Lower lobe of right lung (tissue), 2 donors: ENCODE data around the gene GRB10. TPM values are rescaled to one million over a fixed set of nuclear protein-coding genes. Genes with fewer than 3 reads are reported as not detected.

ENCODE experiments used
- ATAC-seq, 2 donors: fragments of 200-7000 bp; cut with Tn5 transposase; one replicate each; pipeline ENCODE4 v1.9.1; 2020 to 2022; ENCODE audit warnings: mild to moderate bottlenecking in 2 of 2, moderate library complexity in 2 of 2
- DNase-seq: peaks from one replicate; pipeline ENCODE4 v3.0.0-alpha.2; 2020
- H3K27ac ChIP-seq: fragments of 200-600 bp; one replicate; pipeline ENCODE4 v1.8.0; 2022
- H3K27me3 ChIP-seq: fragments of 200-600 bp; one replicate; pipeline ENCODE4 v1.8.0; 2022; ENCODE audit warnings: low read depth
- H3K36me3 ChIP-seq: fragments of 200-600 bp; one replicate; pipeline ENCODE4 v1.8.0; 2022; ENCODE audit warnings: mild to moderate bottlenecking
- H3K4me1 ChIP-seq: fragments of 200-600 bp; one replicate; pipeline ENCODE4 v1.8.0; 2022
- H3K4me3 ChIP-seq: fragments of 200-600 bp; one replicate; pipeline ENCODE4 v1.8.0; 2022; ENCODE audit warnings: mild to moderate bottlenecking
- H3K9me3 ChIP-seq: fragments of 200-600 bp; one replicate; pipeline ENCODE4 v1.8.0; 2022
- CTCF ChIP-seq: fragments of 200-600 bp; IDR thresholded peaks from one replicate; pipeline ENCODE4 v1.8.0; 2022; ENCODE audit warnings: antibody characterized with exemption, mild to moderate bottlenecking
- intact Hi-C: fragments of 100-400 bp; cut with DNase I; formaldehyde crosslinking; loops from one replicate; pipeline ENCODE4 v1.11.0; 2022
- total RNA-seq: library from RNA; stranded (reverse); fragmentation: NEBNext Ultra II Directional; extraction: Animal tissue kit (Norgen Biotek cat#: 25700); gene quantifications from one replicate; pipeline ENCODE4 v1.2.1, GENCODE V29; 2021
- donor health status: DM: no; HTN: yes; CAD: no; lungs with severe emphysema.

Gene GRB10
- total RNA-seq, 1 donor from 2014 or later, result 36.5 TPM

- Histone ChIP-seq H3K27ac (no peak overlapping the region), H3K4me3 (no peak overlapping the region), H3K4me1 (peaks cover 7% of the 10 kb centered on the region), H3K36me3 (no peaks in the 10 kb centered on the region), H3K27me3 (no peaks in the 10 kb centered on the region), H3K9me3 (no peaks in the 10 kb centered on the region)
- no peak for ATAC-seq
- DNase-seq, result no peak
- no peak for TF ChIP-seq CTCF
- intact Hi-C loops, result no loop called here
These were observed 42.8 kb upstream of the GRB10 start for GRCh38 chr7:50825465-50825864.

GRCh38 chr7:50824882-50825281, 42.2 kb upstream of the GRB10 start:
- intact Hi-C loops, result no loop called here

DNA sequence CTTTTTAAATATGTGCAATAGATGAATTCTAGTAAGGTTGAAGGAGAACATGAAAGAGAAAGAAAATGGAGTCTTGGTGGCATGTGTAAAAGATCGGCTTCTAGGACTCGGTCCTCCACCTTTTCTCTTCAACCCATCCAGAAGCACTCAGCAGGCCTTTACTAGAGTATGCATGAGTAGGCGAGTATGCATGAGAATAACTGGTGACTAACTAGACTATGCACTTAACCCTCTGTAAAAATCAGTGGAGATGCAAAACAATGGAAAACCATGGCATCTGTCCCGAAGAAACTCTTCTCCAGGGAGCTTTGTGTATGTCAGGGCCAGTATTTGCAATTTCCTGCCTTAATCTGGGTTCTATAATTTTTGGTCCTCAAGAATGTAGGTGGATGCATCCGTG, 40.0 kb upstream of the GRB10 start:
- H3K36me3 ChIP-seq, result no peaks in the 10 kb centered on the region
- H3K4me3 ChIP-seq, result no peak overlapping the region
- H3K4me1 ChIP-seq, result peaks cover 7% of the 10 kb centered on the region
- no peaks in the 10 kb centered on the region for H3K27me3 ChIP-seq
- no peaks in the 10 kb centered on the region for H3K9me3 ChIP-seq
- no peak for TF ChIP-seq CTCF
- intact Hi-C loops, result no loop called here
- no peak overlapping the region for H3K27ac ChIP-seq
- DNase-seq (no peak), ATAC-seq (no peak)

More at GRCh38 chr7:50824882-50825281, 42.2 kb upstream of the GRB10 start:
- no peak overlapping the region for H3K27ac ChIP-seq
- no peaks in the 10 kb centered on the region for H3K36me3 ChIP-seq
- no peaks in the 10 kb centered on the region for H3K27me3 ChIP-seq
- DNase-seq, result no peak
- no peak for TF ChIP-seq CTCF
- H3K4me3 ChIP-seq, result no peak overlapping the region
- H3K9me3 ChIP-seq, result no peaks in the 10 kb centered on the region
- ATAC-seq, result no peak
- peaks cover 7% of the 10 kb centered on the region for H3K4me1 ChIP-seq

DNA sequence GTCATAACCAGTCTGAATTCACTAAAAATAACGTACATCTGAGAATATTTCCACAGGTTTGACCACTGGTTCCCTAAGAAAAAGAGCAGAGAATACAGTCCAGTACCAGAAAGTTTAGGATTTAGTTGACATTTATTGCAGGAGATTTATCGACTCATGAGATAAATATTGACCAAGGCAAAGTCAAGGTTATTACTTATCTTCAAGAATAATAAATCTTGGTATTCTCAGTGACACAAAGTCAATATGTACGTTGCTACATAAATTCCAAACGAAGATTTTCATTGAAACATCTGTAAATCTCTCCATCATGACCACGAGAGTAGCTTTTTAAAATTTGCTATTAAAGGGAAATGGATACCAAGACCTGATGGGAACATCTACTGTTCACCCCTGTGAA, 39.4 kb upstream of the GRB10 start:
- intact Hi-C loops, result no loop called here
- no peaks in the 10 kb centered on the region for H3K9me3 ChIP-seq
- ATAC-seq, result no peak

DNA sequence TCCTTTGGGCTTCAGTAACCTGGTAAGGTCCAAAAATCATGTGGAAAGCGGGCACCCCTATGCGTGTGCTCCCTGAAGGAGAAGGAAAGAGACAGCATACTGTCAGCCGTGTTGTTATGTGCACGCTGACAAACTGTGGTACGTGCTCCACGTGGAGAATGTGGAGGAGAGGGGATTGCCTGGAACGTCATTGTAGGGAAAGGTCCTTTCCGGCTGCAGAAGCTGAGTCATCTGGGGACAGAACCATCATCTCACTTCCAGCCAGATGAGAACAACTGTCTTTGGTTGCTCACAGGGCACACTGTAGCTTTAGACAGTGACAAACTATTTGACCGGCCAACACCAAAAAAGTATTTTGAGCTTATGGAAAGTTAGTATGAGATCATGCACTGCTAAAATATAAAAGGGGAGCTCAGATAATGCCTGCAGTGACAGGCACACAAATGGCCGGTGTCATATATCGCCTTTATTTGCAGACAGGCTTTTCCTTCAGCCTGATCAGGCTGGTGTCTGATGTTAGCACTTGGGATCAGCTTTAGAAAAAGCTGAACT, 38.8 kb upstream of the GRB10 start:
- intact Hi-C loops, result no loop called here
- H3K36me3 ChIP-seq, result no peaks in the 10 kb centered on the region
- ATAC-seq (no peak), DNase-seq (no peak)
- H3K27me3 ChIP-seq, result no peaks in the 10 kb centered on the region
- H3K9me3 ChIP-seq, result no peaks in the 10 kb centered on the region
- TF ChIP-seq CTCF, result no peak
- no peak overlapping the region for H3K27ac ChIP-seq
- no peaks in the 10 kb centered on the region for H3K4me1 ChIP-seq
- H3K4me3 ChIP-seq, result no peak overlapping the region

More for the DNA sequence above, 39.4 kb upstream of the GRB10 start:
- DNase-seq, result no peak
- Histone ChIP-seq H3K4me3 (no peak overlapping the region), H3K27me3 (no peaks in the 10 kb centered on the region), H3K27ac (no peak overlapping the region), H3K4me1 (peaks cover 6% of the 10 kb centered on the region), H3K36me3 (no peaks in the 10 kb centered on the region)
- no peak for TF ChIP-seq CTCF

GRCh38 chr7:50818324-50818723, 35.6 kb upstream of the GRB10 start:
- no peak for TF ChIP-seq CTCF
- DNase-seq, result no peak
- Histone ChIP-seq H3K9me3 (no peaks in the 10 kb centered on the region), H3K4me3 (no peak overlapping the region), H3K4me1 (no peaks in the 10 kb centered on the region), H3K27ac (no peak overlapping the region), H3K27me3 (no peaks in the 10 kb centered on the region), H3K36me3 (no peaks in the 10 kb centered on the region)
- no peak for ATAC-seq
- intact Hi-C loops, result no loop called here
